ENCODE results near the gene NR2C2AP. TPM values are rescaled to one million over a fixed set of nuclear protein-coding genes. Genes with fewer than 3 reads are reported as not detected.

The NR2C2AP gene
- total RNA-seq, 1 donor from 2014 or later, result 16.5 TPM

DNA sequence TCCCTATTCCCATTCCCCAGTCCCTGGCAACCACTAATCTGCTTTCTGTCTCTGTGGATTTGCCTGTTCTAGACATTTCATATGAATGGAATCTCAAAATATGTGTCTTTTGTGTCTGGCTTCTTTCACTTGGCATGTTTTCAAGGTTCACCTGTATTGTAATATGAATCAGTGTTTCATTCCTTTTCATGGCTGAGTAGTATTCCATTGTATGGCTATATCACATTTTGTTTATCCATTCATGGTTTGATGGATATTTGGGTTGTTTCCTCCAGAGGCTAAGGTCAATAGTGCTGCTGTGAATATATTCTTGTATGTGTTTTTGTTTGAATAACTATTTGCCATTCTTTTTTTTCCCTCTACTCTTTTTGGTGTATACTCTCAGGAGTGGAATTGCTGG, 33.0 kb upstream of the NR2C2AP start:
- intact Hi-C loops (cut with DNase I), result no loop called here
- TF ChIP-seq, protein P1, sequence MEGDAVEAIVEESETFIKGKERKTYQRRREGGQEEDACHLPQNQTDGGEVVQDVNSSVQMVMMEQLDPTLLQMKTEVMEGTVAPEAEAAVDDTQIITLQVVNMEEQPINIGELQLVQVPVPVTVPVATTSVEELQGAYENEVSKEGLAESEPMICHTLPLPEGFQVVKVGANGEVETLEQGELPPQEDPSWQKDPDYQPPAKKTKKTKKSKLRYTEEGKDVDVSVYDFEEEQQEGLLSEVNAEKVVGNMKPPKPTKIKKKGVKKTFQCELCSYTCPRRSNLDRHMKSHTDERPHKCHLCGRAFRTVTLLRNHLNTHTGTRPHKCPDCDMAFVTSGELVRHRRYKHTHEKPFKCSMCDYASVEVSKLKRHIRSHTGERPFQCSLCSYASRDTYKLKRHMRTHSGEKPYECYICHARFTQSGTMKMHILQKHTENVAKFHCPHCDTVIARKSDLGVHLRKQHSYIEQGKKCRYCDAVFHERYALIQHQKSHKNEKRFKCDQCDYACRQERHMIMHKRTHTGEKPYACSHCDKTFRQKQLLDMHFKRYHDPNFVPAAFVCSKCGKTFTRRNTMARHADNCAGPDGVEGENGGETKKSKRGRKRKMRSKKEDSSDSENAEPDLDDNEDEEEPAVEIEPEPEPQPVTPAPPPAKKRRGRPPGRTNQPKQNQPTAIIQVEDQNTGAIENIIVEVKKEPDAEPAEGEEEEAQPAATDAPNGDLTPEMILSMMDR (IDR thresholded peaks at IDR 0.05), result no peak
- Histone ChIP-seq H3K4me3 (no peak overlapping the region), H3K9me3 (peaks cover 13 to 22% of the 10 kb centered on the region in 2 donors), H3K4me1 (no peaks in the 10 kb centered on the region), H3K27ac (no peak overlapping the region), H3K27me3 (peaks cover 4% of the 10 kb centered on the region), H3K36me3 (no peaks in the 10 kb centered on the region)
- no peak for DNase-seq (ENCODE audit: low spot score in 2 of 2)

DNA sequence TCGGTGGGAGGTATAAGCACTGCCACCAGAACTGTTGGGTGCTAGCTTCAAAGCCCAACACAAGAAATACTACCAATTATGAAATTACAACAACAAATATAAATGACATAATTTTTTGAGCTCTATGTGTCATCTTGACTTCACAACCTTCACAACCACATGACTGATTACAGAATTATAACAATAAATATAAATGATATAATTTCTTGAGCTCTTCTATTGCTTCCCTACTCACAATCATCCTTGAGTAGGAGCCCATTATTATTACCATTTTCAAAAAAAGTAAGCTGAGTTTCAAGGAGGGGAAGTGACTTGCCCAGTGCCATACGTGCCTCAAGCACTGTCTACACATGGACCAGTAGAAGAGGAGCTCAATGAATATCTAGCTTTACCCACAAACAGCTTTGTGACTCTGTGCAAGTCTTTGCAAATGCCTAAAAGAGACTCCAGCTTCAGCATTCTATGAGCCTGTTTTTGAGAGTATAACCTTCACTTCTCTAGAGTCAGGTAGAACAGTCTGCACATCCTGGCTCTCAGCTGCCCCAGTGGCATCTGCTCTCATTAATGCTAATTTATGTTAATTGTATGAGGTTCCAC, 31.1 kb upstream of the NR2C2AP start:
- no peak for DNase-seq (ENCODE audit: low spot score in 2 of 2)
- Histone ChIP-seq H3K9me3 (peaks cover 13 to 22% of the 10 kb centered on the region in 2 donors), H3K4me3 (no peak overlapping the region), H3K36me3 (no peaks in the 10 kb centered on the region), H3K27me3 (no peaks in the 10 kb centered on the region), H3K27ac (no peak overlapping the region), H3K4me1 (no peaks in the 10 kb centered on the region)
- TF ChIP-seq, protein P1 (IDR thresholded peaks at IDR 0.05), result no peak
- intact Hi-C loops (cut with DNase I), result no loop called here

DNA sequence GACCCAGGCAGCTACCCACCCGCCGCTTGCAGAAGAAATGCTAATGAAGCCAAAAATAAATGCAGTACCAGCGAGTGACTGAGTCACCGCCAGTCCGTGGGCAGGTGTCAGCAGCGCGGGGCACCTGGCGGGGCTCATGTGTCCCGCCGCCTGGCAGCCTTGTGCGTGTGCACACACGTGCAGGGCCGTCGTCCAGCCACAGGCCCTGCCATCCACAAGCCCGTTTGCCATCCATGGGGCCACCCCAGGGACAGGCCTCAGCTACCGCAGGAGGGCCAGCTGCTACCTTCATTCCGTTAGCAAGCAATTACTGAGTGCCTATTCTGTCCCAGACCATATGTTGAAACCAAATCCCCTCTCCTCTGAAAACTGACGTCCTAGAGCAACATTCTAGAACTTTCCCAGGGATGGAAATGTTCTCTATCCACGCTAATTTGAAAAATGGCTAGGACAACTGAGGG, 29.1 kb upstream of the NR2C2AP start:
- Histone ChIP-seq H3K36me3 (no peaks in the 10 kb centered on the region), H3K4me1 (no peaks in the 10 kb centered on the region), H3K27me3 (no peaks in the 10 kb centered on the region), H3K9me3 (peaks cover 13 to 22% of the 10 kb centered on the region in 2 donors), H3K4me3 (no peak overlapping the region), H3K27ac (no peak overlapping the region)
- DNase-seq (ENCODE audit: low spot score in 2 of 2), result no peak
- intact Hi-C loops (cut with DNase I), result no loop called here
- TF ChIP-seq, protein P1 (IDR thresholded peaks at IDR 0.05), result no peak

DNA sequence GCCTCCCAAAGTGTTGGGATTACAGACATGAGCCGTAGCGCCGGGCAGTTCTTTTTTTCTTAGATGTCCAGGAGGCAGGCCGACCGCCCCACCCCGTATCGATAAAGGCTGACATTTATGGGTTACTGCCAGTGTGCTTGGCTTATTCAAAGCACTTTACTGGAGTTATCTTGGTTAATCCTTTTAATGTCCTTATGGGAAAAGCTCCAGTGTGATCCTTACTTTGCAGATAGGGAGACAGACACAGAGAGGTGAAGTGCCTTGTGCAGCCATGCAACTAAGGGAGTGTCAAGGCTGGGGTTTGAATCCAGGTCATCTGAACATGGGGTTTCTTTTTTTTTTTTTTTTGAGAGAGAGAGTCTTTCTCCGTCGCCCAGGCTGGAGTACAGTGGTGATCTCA, 27.8 kb upstream of the NR2C2AP start:
- H3K27me3 ChIP-seq, result no peaks in the 10 kb centered on the region
- no peak overlapping the region for H3K27ac ChIP-seq
- no peaks in the 10 kb centered on the region for H3K36me3 ChIP-seq
- TF ChIP-seq, protein P1 (IDR thresholded peaks at IDR 0.05), result no peak
- no peak overlapping the region for H3K4me3 ChIP-seq
- DNase-seq (ENCODE audit: low spot score in 2 of 2), result no peak
- H3K4me1 ChIP-seq, result no peaks in the 10 kb centered on the region
- intact Hi-C loops (cut with DNase I), result no loop called here
- H3K9me3 ChIP-seq, result peaks cover 13 to 22% of the 10 kb centered on the region in 2 donors

DNA sequence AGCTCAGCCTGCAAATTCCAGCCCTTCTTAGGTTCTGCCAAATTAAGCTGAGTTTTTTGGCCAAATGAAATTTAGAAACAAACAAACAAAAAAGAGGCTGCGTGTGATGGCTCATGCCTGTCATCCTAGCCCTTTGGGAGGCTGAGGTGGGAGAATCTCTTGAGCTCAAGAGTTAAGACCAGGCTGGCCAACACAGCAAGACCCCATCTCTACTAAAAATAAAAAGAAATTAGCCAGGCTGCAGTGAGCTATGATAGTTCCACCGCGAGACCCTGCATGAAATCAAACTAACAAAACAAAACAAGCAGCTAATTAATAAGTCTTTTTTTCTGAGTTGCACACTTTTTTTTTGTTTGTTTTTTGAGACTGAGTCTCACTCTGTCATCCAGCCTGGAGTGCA, 26.5 kb upstream of the NR2C2AP start:
- intact Hi-C loops (cut with DNase I), result no loop called here
- no peak overlapping the region for H3K4me3 ChIP-seq

More for the DNA sequence above, 26.5 kb upstream of the NR2C2AP start:
- peaks cover 0 to 4% of the 10 kb centered on the region in 2 donors for H3K4me1 ChIP-seq
- no peak overlapping the region for H3K27ac ChIP-seq
- TF ChIP-seq, protein P1 (IDR thresholded peaks at IDR 0.05), result no peak
- H3K36me3 ChIP-seq, result no peaks in the 10 kb centered on the region
- no peak for DNase-seq (ENCODE audit: low spot score in 2 of 2)
- H3K9me3 ChIP-seq, result peaks cover 5 to 13% of the 10 kb centered on the region in 2 donors
- H3K27me3 ChIP-seq, result peaks cover 5% of the 10 kb centered on the region
